HS-27A (cell line): ENCODE measurements around the gene IGSF23.

ENCODE experiments used
- DNase-seq: peaks from one replicate; pipeline ENCODE4 v3.0.0-alpha.2; 2012; ENCODE audit warnings: low read depth, missing footprints

Gene IGSF23, protein sequence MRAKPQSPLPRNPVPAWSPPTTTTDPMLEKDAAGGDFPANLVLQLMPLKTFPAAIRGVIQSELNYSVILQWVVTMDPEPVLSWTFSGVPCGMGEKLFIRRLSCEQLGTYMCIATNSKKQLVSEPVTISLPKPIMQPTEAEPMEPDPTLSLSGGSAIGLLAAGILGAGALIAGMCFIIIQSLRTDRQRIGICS

DNA sequence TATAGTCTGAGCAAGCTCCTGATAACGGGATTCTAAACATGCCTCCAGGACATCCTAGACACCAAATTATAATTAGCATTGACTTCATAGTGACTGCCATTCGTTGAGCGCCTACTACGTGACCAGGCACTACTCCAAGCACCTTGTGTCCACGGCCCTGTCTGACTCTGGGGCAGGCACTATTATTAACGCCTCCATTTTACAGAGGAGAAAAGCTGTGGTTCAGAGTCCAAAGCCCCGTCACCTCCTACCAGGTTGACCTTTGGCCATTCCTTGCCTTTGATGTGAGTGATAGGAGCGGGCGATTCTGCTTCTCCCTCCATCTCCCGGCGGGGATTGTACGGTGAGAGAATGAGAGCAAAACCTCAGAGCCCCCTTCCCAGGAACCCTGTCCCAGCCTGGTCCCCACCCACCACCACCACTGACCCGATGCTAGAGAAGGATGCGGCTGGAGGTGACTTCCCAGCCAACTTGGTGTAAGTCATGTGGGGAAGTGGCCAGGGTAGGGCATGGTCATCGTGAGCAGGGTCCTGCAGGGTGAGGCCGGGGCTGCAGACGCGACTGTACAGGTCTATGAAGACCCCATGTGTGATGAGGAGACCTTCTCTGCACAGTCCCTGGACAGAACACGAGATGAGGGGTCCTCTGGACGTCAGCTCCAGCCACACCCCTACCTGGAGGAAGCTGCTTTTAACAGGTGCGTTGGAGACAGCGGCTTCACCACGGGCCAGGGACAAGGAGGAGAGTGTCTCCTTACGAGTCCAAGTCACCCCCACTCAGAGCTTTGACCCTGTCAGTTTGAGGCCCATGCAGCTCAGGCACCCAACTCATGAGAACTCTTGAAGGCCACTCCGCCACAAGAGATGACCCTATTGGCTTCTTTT is at the start of gene IGSF23:
TSS of gene IGSF23 (plus strand) at position 269 of the 884 bp plus-strand sequence. CDS start at position 352, 83 bp downstream.
- no peak for DNase-seq

DNA sequence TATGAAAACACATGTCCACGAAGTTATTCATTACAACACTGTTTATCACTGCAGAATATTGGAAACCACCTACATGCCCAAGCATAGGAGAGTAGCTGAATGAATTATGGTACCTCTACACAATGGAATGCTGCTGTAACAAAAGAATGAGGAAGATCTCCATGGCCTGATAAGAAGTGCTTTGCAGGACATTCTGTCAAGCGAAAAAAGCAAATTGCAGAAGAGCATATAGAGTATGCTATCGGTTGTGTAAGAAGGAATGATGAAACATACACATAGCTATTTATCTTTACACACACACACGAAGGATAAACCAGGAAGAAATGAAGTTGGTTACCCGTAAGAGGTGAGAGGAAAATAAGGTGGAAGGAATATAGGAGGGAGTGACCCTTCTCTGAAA is 46.4 kb upstream of the IGSF23 start:
- no peak for DNase-seq

DNA sequence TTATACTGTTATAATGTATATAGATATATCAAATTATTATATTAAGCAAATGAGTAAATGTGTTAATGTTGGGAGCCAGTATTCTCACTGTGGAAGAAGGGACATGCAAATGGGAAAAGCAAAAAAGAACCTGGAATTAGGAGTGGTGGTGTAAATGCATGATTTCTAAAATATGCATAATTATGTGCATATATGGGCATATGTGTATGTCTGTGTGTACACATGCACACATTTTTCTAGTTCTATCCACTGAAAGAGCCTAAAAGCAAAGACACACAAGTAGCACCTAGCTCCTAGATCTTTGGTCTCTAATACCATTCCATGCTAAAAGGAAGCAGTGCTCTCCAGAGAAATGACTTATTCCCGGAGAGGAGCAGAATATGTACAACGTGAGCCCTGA is 45.6 kb upstream of the IGSF23 start:
- DNase-seq, result no peak

DNA sequence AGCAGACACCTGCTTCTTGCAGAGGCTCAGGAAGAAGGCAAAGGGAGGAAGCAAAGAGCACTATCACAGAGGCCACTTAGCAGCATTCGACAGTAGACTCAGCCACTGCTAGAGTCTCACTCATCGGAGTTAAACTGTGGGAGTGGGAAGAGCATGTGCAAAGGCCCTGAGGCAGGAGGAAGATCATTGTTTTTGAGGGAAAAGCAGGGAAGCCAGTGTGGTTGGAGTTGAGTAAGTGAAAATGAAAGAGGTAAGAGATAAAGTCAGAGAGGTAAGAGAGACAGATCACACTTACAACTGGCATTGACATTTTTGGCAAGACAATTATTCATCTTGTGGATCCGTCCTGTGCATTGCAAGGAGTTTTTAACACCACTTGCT is 42.8 kb upstream of the IGSF23 start:
- DNase-seq, result no peak

DNA sequence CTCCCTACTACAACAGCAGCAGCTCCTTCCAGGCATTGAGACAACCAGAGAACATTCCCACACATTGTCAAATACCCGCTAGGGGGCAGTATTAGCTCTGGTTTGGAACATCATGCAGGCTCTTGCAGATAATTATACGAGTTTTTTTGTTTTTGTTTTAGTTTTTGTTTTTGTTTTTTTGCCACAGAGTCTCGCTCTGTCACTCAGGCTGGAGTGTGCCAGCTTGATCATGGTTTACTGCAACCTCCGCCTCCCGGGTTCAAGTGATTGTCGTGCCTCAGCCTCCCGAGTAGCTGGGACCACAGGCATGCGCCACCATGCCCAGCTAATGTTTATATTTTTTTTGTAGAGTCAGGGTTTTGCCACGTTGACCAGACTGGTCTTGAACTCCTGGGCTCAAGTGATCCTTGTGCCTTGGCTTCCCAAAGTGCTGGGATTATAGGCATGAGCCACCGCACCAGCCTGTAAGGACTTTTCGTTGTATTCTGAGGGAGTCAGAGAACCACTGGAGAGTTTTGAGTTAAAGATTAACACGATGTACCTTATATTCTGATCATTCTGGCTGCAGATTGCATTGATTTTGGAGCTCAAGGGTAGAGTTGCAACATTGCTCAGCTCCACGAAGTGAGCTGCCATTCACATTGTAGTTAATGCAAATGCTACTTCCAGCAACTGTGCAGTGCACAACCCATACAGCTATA is 42.2 kb upstream of the IGSF23 start:
- DNase-seq, result peak; percentile 71

DNA sequence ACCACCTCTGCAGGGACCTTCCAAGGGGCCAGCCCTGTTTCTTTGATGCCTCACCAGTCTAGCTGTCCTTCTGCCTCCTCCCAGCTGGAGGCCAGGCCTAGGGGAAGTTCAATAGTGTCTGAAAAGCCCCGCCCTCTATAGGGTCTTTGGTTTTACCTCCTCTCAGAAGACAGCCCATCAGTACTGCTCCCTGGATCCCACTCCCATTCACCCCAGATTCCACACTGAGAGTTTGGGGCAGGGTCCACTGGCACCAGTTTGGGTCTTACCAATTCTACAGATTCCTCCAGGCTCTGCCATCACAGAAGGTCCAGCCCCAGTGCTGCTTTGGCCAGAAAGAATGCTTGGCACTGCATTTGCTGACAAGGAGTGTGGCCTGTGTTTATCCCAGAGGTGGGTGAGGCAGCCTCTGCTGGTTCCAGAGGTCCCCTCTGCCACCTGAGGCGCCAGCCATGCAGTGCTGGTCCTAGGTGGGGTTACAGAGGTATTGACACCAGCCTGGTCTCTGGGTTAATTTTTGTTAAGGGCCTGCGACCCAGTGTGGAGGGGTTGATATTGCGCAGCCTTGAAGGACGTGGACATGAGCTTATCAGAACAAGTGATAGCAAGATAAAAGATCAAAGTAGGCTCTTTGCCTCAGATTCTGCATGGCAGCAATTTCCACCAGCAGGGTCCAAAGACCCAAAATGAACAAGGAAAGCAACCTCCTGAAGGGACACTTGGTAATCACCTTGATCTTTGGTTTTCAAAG is 41.4 kb upstream of the IGSF23 start:
- no peak for DNase-seq

DNA sequence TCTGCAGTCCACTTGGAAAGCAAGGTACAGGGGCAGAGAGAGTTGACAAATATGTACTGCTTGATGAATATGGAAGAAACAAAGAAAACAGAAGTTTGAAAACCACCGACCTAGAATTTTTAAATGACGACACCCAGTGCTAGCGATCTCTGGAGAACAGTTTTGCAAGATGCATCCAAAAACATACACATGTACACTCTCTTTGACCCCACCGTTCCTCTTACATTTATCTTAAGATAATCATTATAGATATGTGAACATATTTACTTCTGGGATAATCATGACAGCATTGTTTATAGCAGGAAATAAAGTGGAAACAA is 40.8 kb upstream of the IGSF23 start:
- DNase-seq, result no peak

DNA sequence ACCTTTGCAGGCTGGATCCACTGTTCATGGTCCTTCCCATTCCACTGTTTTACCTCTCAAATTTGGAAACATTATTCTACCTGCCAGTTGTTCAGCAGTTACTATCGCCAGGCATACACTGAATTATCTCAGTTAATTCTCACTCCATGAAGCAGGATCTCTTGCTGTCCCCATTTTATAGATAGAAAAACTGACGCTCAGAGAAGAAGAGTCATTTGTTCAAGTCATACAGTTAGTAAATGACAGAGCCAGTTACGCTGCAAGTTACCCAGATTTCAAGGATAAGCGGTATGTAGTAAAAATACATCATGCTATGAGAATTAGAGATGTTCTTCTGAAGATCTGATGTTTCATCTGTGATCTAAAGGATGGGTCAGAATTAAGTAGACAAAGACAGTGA is 40.2 kb upstream of the IGSF23 start:
- no peak for DNase-seq

DNA sequence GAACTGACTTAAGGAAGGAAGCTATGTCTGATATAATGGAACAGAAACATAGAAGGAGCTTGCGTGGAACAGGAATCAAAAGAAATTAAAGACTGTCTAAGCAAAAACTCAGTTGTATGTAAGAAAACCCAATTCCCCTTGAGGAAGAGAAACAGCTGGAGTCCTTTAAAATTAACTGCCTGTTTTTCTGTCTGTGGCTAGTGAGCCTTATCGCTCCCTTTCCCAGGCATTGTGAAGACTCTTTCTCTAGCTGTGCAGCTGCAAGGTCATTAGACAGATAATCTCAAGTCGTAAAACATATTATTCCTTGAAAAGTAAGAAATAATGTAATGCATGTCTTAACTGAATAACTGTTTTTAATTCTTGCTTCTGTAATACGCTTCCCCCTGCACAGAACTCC is 39.7 kb upstream of the IGSF23 start:
- DNase-seq, result no peak

DNA sequence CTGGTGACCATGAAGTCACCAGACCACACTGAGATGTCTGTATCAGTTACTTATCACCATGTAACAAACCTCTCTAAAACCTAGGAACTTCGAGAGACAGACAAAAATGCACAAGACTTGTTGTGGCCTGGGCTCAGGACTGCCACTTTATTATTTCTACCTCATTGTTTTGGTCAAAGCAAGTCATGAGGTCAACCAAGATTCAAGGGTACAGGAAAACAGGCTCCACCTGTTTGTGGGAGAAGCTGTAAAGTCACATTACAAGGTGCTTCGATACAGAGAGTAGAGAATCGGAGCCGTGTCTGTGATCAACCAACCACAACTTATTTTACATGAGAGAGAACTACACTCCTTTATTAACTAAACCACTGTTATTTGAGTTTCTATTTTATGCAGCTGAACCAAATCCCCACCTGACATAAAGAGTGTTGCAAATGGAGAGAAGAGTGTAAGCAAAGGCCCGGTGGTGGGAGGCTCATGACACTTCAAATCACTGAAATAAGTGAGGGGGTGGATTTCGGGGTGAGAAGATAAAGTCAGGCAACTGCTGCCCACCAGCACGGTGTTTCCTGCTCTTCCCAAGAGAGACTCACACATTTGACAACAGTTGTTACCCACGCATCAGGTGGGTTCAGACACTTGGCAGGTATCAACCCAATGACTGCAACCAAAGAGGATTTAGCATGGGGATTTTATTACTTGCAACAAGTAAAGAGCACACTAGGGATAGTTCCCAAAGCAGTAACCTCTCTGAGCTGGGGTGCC is 39.0 kb upstream of the IGSF23 start:
- no peak for DNase-seq

DNA sequence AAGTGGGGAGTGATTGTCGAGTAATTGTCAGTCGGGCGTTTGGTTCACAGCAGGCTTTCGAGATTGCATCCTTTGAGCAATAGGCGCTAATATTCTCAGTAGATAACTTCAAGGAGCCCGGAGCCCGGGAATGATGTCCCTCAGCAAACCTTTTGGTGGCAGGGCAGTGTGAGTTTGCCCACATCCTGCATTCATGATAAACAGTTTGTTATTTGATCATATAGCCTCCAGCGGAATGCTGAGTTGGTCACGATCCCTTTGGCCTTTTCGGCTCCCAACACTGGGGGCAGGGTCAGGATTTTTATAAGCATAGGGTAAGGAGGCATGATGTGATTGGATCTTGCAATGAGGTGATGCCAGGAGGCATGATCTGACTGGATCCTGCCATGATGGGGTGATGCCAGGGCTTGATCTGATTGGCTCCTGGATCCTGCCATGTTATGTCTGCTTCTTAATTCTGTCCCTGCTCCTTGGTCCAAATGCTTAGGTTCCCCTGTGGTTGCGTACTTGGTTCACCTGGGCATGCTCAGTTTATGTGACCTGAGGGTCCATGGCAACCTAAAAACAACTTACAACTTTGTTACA is 38.2 kb upstream of the IGSF23 start:
- DNase-seq, result no peak

DNA sequence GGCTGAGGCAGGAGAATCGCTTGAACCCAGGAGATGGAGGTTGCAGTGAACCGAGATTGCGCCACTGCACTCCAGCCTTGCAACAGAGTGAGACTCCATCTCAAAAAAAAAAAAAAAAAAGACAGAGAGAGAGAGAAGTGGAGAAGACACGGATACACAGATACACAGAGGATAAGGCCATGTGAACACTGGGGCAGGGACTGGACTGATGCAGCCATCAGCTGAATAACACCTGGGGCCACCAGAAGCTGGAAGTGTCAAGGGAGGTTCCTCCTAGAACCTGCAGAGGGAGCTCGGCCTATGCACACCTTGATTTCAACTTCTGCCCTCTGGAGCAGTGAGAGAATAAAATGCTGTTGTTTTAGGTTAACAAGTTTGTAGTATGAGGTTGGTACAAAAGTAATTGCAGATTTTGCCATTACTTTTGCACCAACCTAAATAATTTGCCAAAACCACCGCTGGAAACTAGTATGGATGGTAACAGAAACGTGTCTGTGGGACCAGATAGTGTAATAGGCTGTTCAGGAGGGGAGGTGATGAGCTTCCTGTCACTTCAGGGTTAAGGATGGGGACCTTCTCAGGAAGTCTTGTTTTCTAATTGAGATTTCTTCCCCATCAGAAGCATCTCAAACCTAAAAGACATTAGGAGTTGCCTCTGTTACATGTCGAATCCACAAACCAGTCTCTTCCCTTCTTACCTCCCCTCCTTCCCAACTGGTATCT is 36.4 kb upstream of the IGSF23 start:
- no peak for DNase-seq

DNA sequence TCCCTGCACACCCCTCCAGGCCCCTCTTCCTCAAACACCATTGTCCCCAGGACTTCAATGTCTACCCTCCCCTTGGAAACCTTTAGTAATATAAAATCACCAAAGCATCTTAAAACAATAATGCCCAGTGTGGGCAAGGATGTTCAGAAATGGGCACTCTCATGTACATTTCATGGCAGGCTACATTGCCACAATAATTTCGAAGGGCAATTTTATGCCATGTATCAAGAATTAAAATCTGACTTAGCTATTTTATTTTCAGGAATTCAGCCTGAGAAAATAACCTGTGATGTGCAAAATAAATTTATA is 35.8 kb upstream of the IGSF23 start:
- DNase-seq, result no peak

DNA sequence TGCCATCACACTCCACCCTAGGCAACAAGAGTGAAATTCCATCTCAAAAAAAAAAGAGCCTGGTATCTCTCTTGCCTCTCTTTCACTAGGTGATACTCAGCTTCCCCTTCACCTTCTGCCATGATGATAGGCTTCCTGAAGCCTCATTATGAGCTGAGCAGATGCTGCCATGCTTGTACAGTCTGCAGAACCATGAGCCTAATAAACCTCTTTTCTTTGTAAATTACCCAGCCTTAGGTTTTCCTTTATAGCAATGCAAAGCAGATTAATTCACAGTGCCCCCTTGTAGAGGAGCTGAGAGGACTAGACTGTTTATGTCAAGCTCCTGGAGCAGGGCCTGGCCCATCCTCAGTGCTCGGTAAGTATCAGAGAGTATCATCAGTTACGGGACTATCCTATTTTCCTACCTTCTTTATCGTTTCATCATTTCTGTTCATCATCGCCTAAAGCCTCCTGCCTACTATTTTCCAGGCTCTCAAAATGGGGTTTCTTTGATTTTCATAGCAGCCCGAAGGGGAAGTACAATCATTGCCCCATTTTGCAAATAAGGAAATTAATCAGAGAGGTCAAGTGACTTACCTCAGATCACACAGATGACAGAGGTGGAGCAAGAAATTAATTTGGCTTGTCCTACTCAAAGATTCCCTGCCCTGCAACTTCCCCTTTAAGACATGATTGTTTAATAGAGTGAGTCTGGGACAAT is 33.5 kb upstream of the IGSF23 start:
- DNase-seq, result no peak

DNA sequence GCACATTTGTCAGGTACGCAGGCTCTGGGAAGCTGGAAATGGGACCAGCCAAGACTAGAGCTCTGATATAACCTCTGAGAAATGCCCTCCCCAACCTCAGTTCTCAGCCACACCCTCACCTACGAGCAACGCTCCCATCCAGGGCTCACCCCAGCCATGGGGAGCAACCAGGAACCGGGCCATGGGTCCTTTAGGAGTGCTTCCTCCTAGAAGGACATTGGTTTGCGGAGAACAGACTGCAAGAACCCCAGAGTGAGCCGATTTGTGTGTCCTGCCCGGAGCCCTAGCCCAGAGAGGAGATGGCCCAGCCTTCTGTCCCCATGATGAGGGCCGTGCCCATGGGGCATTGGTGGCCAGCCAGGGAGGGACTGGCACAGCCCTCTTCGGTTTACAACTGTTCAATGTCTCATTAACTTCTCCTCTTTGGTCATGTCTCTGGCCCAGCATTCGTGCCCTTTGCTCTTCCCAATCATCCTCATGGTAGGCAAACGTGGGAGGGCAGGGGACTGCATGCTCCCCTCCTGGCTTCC is 32.9 kb upstream of the IGSF23 start:
- DNase-seq, result no peak

DNA sequence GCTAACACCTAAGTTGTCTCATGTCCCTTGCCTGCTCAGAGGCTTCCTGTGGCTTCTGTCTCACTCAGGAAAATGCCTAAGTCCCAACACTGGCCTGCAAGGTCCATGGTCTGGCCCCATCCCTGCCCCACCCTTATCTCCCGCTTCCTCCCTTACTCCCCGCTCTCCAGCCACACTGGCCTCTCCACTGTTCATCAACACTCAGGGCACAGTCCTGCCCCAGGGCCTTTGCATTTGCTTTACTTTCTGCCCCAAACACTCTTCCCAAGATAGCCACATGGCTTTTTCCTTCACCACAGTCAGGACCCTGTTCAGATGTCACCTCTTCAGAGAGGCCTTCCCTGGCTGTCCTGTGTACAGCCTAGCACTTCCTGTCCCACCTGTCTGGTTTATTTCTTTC is 32.1 kb upstream of the IGSF23 start:
- DNase-seq, result no peak

DNA sequence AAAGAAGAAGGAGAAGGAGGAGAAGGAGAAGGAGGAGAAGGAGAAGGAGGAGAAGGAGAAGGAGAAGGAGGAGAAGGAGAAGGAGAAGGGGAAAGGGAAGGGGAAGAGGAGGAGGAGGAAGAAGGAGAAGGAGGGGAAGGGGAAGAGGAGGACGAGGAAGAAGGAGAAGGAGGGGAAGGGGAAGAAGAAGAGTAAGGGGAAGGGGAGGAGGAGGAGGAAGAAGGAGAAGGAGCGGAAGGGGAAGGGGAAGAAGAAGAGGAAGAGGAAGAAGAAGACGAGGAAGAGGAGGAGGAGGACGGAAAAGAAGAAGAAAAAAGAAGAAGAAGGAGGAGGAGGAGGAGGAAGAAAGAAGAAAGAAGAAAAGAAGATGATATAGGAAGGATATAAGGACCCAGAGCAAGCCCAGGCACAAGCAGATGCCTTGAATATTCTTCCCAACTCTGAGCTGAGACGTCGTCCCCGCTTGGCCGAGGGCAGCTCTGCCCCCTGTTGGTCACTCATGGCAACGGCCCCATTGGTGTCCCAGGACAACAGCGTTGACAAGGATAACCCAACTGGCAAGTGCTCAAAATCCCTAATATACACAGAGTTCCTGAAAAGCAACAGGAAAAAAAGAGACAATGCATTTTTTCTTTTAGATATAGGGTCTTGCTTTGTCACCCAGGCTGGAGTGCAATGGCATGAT is 30.6 kb upstream of the IGSF23 start:
- no peak for DNase-seq

DNA sequence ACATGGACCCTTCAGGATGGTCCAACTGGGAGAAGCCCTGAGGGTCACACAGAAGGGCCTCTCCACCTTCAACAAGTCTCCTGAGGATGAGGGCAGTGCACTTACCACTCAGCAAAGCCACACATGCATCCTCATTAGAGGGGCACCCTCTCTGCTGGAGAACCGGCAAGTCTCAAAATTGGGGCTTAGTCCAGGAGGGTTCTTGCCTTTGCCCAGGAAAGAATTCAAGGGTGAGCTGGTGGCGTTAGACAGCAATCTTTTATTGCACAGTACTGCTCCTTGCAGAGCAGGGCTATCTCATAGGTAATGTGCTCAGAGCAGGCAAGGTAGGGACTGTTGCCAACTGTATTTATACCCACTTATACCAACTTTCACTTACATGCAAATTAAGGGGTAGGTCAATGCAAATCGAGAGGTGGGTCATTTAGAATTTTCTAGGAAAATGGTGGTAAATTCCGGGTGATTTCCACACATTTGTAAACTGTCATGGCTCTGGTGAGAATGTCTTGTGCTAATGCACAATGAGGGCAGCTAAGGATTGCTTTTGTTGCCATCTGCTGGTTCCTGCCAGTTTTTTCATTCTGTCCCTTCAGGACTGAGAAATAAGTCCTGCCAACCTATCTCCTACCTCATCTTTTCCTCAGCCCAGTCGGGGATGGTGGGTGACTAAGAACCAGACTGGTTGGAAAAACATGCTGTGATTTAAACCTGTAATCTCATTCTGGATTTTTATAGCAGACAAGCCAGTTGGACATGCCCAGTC is 27.8 kb upstream of the IGSF23 start:
- DNase-seq, result peak; percentile 61
